HepG2 (cell line): ENCODE measurements around the gene MYL4. TPM values are rescaled to one million over a fixed set of nuclear protein-coding genes. Genes with fewer than 3 reads are reported as not detected.

Experiments
- ATAC-seq: fragments of 200-7000 bp; cut with Tn5 transposase; 3 replicates; pipeline ENCODE4 v1.9.1; 2020; ENCODE audit warnings: mild to moderate bottlenecking, moderate library complexity
- BruUV-seq: library from RNA; stranded (reverse); fragments of 400-500 nt; replicated peaks from 2 replicates; lab custom pipeline; 2021; lab: Mats Ljungman, UMichigan
- CTCF ChIA-PET: fragments of 300-600 bp; formaldehyde crosslinking; extraction: SDS; loops from one replicate; lab custom pipeline; 2021; ENCODE audit warnings: low total read pairs, inconsistent platforms, low intra/inter-chr PET ratio; lab: Yijun Ruan, JAX
- POLR2A ChIA-PET: fragments of 350-600 bp; sonication (Branson Sonifier 250); formaldehyde crosslinking; loops from one replicate; lab custom pipeline; 2020; ENCODE audit warnings: antibody characterized with exemption, inconsistent platforms; lab: Yijun Ruan, JAX
- DNase-seq: peaks from one replicate; pipeline ENCODE4 v3.0.0-alpha.2; 2015; ENCODE audit warnings: low spot score
- FAIRE-seq: peaks from 3 replicates; lab custom pipeline; 2011; peaks lifted over from hg19 to GRCh38; lab: Jason Lieb, UNC
- H2AFZ ChIP-seq: one replicate; pipeline ENCODE4 v1.6.1; 2011; ENCODE audit warnings: low read length, inconsistent platforms
- H3K27ac ChIP-seq: fragments of 300-600 bp; 3 replicates; pipeline ENCODE4 v1.8.0; 2011; ENCODE audit warnings: mixed run types, mild to moderate bottlenecking, mixed read lengths, low read length, inconsistent platforms; ENCODE audit not compliant: insufficient read depth; ENCODE audit errors: extremely low read length
- H3K27me3 ChIP-seq, 2 experiments: fragments of 200-600 bp in 1 of 2; 2 replicates in 1 of 2; 3 replicates in 1 of 2; pipeline versions ENCODE4 v1.6.0 to v1.8.0; 2011; ENCODE audit warnings: low read length in 2 of 2, mild to moderate bottlenecking in 2 of 2, moderate library complexity in 2 of 2, inconsistent platforms in 1 of 2; ENCODE audit not compliant: insufficient read depth in 2 of 2, control insufficient read depth in 1 of 2
- H3K36me3 ChIP-seq, 2 experiments: fragments of 200-600 bp in 1 of 2; replicated peaks in 1 of 2; 2 replicates in 1 of 2; 3 replicates in 1 of 2; pipeline versions ENCODE4 v1.5.1 to v1.8.0; 2011; ENCODE audit warnings: low read length in 2 of 2, inconsistent platforms in 1 of 2; ENCODE audit not compliant: insufficient read depth in 2 of 2, control insufficient read depth in 1 of 2
- H3K4me1 ChIP-seq: 2 replicates; pipeline ENCODE4 v1.5.1; 2012; ENCODE audit warnings: low read length, inconsistent platforms; ENCODE audit not compliant: insufficient read depth
- H3K4me2 ChIP-seq: 2 replicates; pipeline ENCODE4 v1.6.0; 2011; ENCODE audit warnings: low read depth, low read length, inconsistent platforms
- H3K4me3 ChIP-seq, 3 experiments: fragments of 200-600 bp in 1 of 3; sonication (generic), shearing (Covaris generic) in 1 of 3; replicated peaks in 1 of 3; 2 replicates each; pipeline ENCODE4 v1.5.1; 2011 to 2016; ENCODE audit warnings: low read length in 3 of 3, inconsistent platforms in 2 of 3, low read depth in 2 of 3, mild to moderate bottlenecking in 2 of 3, control low read depth in 1 of 3, mixed read lengths in 1 of 3; ENCODE audit not compliant: insufficient read depth in 1 of 3
- H3K79me2 ChIP-seq: one replicate; pipeline ENCODE4 v1.6.1; 2011; ENCODE audit warnings: low read length, inconsistent platforms; ENCODE audit not compliant: insufficient read depth
- H3K9ac ChIP-seq: 2 replicates; pipeline ENCODE4 v1.6.0; 2011; ENCODE audit warnings: mild to moderate bottlenecking, low read depth, low read length, inconsistent platforms; ENCODE audit not compliant: insufficient read depth
- H3K9me3 ChIP-seq: 2 replicates; pipeline ENCODE4 v1.5.1; 2012; ENCODE audit warnings: mild to moderate bottlenecking, low read length
- H4K20me1 ChIP-seq: 2 replicates; pipeline ENCODE4 v1.6.0; 2011; ENCODE audit warnings: inconsistent platforms, mild to moderate bottlenecking, low read length, moderate library complexity; ENCODE audit not compliant: insufficient read depth
- SP1 ChIP-seq, 2 experiments: fragments of 450-650 bp in 1 of 2; sonication (generic) in 1 of 2; formaldehyde crosslinking in 1 of 2; IDR thresholded peaks; 2 replicates each; pipeline versions ENCODE4 v1.4.0 to v1.6.1; 2016 to 2020; ENCODE audit warnings: missing genetic modification reagents in 1 of 2
- ZIK1 ChIP-seq: sonication (generic); formaldehyde crosslinking; IDR thresholded peaks from 2 replicates; pipeline ENCODE4 v1.5.0; 2020; ENCODE audit warnings: mild to moderate bottlenecking, low read depth, missing genetic modification reagents, borderline replicate concordance
- ZSCAN30 ChIP-seq: sonication (generic); formaldehyde crosslinking; IDR thresholded peaks from 2 replicates; pipeline ENCODE4 v1.5.0; 2020; ENCODE audit warnings: mild to moderate bottlenecking, missing genetic modification reagents
- WGBS: methylation state at CpG from one replicate; pipeline ENCODE4 v1.1.6; 2017; ENCODE audit warnings: low lambda C conversion rate; 5-methylcytosine and 5-hydroxymethylcytosine counted together
- in situ Hi-C: cut with HindIII; loops from 2 replicates; pipeline ENCODE4 v1.10.0; 2017; ENCODE audit warnings: low pct_unique_long_range_greater_than_20kb; ENCODE audit not compliant: extremely low pct_ligation_motif_present
- intact Hi-C: fragments of 100-400 bp; cut with micrococcal nuclease; formaldehyde crosslinking; loops from one replicate; pipeline ENCODE4 v1.10.0; 2022; ENCODE audit not compliant: unreplicated experiment
- polyA plus RNA-seq, 8 experiments: library from polyadenylated mRNA; depleted of rRNA in 3 of 8; stranded (reverse) in 7 of 8; unstranded in 1 of 8; fragments of >200 nt; fragmentation: Illumina TruSeq in 4 of 8; extraction: Trizol in 4 of 8; gene quantifications; 2 replicates each; pipeline versions ENCODE4 v1.2.1 to v1.2.3, GENCODE V29; 2011 to 2016; ENCODE audit warnings: low read depth in 4 of 8, missing spikeins in 1 of 8, mixed read lengths in 1 of 8; ENCODE audit not compliant: insufficient read depth in 1 of 8
- total RNA-seq, 5 experiments: library from RNA; depleted of rRNA; stranded (reverse); fragments of >200 nt; fragmentation: Illumina TruSeq; extraction: Trizol; gene quantifications; 2 replicates each; pipeline ENCODE4 v1.2.3, GENCODE V29; 2016; ENCODE audit warnings: low read depth in 1 of 5
- TF ChIP-seq, protein P1 (sequence below): sonication (generic); formaldehyde crosslinking; IDR thresholded peaks from 2 replicates; pipeline ENCODE4 v1.4.0; 2020; ENCODE audit warnings: missing genetic modification reagents, borderline replicate concordance
- TF ChIP-seq, protein P2 (sequence below): sonication (generic); formaldehyde crosslinking; IDR thresholded peaks from 2 replicates; pipeline ENCODE4 v1.8.0; 2022; ENCODE audit warnings: mild to moderate bottlenecking, missing genetic modification reagents; ENCODE audit not compliant: insufficient replicate concordance
- TF ChIP-seq, protein P3 (sequence below): sonication (generic); formaldehyde crosslinking; IDR thresholded peaks from 2 replicates; pipeline ENCODE4 v1.4.0; 2020; ENCODE audit warnings: mild to moderate bottlenecking, low read depth, missing genetic modification reagents

The MYL4 gene
- total and polyA plus RNA-seq, 2 of the 13 experiments (the other 11 are each of a cell fraction or from before 2014, with no cell fraction given) = not detected

DNA sequence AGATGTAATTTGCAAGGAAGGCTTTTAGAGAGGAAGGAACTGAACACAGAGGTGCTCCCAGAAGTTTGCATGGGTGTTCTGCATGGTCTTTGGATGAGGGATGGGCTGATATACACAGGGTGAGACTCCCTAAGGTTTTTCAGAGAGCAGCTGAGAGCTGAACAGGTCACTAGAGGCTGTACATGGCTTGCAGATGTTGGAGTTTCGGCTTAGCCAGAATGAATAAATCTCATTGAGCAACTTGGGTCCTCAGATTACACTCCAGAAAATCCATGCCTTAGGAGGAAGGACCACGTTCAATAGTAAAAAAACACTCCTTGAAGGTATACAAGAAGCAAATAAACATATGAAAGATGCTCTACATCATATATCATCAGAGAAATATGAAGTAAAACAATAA is 37.0 kb downstream of the MYL4 start:
- ATAC-seq (no peak), DNase-seq (no peak), FAIRE-seq (no peak)
- TF ChIP-seq, protein P1, sequence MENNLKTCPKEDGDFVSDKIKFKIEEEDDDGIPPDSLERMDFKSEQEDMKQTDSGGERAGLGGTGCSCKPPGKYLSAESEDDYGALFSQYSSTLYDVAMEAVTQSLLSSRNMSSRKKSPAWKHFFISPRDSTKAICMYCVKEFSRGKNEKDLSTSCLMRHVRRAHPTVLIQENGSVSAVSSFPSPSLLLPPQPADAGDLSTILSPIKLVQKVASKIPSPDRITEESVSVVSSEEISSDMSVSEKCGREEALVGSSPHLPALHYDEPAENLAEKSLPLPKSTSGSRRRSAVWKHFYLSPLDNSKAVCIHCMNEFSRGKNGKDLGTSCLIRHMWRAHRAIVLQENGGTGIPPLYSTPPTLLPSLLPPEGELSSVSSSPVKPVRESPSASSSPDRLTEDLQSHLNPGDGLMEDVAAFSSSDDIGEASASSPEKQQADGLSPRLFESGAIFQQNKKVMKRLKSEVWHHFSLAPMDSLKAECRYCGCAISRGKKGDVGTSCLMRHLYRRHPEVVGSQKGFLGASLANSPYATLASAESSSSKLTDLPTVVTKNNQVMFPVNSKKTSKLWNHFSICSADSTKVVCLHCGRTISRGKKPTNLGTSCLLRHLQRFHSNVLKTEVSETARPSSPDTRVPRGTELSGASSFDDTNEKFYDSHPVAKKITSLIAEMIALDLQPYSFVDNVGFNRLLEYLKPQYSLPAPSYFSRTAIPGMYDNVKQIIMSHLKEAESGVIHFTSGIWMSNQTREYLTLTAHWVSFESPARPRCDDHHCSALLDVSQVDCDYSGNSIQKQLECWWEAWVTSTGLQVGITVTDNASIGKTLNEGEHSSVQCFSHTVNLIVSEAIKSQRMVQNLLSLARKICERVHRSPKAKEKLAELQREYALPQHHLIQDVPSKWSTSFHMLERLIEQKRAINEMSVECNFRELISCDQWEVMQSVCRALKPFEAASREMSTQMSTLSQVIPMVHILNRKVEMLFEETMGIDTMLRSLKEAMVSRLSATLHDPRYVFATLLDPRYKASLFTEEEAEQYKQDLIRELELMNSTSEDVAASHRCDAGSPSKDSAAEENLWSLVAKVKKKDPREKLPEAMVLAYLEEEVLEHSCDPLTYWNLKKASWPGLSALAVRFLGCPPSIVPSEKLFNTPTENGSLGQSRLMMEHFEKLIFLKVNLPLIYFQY (CRISPR knock-in tag) = no peak
- no peak for TF ChIP-seq SP1 (IDR thresholded peaks at IDR 0.05)
- TF ChIP-seq SP1 (CRISPR knock-in tag; IDR thresholded peaks at IDR 0.05) = no peak
- TF ChIP-seq, protein P2, sequence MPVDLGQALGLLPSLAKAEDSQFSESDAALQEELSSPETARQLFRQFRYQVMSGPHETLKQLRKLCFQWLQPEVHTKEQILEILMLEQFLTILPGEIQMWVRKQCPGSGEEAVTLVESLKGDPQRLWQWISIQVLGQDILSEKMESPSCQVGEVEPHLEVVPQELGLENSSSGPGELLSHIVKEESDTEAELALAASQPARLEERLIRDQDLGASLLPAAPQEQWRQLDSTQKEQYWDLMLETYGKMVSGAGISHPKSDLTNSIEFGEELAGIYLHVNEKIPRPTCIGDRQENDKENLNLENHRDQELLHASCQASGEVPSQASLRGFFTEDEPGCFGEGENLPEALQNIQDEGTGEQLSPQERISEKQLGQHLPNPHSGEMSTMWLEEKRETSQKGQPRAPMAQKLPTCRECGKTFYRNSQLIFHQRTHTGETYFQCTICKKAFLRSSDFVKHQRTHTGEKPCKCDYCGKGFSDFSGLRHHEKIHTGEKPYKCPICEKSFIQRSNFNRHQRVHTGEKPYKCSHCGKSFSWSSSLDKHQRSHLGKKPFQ (CRISPR knock-in tag) = no peak
- no peak for TF ChIP-seq ZIK1 (CRISPR knock-in tag)
- TF ChIP-seq ZSCAN30 (CRISPR knock-in tag) = no peak
- TF ChIP-seq, protein P3, sequence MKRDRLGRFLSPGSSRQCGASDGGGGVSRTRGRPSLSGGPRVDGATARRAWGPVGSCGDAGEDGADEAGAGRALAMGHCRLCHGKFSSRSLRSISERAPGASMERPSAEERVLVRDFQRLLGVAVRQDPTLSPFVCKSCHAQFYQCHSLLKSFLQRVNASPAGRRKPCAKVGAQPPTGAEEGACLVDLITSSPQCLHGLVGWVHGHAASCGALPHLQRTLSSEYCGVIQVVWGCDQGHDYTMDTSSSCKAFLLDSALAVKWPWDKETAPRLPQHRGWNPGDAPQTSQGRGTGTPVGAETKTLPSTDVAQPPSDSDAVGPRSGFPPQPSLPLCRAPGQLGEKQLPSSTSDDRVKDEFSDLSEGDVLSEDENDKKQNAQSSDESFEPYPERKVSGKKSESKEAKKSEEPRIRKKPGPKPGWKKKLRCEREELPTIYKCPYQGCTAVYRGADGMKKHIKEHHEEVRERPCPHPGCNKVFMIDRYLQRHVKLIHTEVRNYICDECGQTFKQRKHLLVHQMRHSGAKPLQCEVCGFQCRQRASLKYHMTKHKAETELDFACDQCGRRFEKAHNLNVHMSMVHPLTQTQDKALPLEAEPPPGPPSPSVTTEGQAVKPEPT = no peak
- no peak overlapping the region for H3K27ac ChIP-seq
- H3K27me3 ChIP-seq = no peaks in the 10 kb centered on the region
- H3K79me2 ChIP-seq = no peaks in the 10 kb centered on the region
- ChIA-PET POLR2A (no interaction called here), CTCF (no interaction called here)
- H2AFZ ChIP-seq = no peak overlapping the region
- intact Hi-C loops = no loop called here
- no peaks in the 10 kb centered on the region for H3K4me1 ChIP-seq
- no peaks in the 10 kb centered on the region for H4K20me1 ChIP-seq
- in situ Hi-C loops = no loop called here
- no peaks in the 10 kb centered on the region for H3K36me3 ChIP-seq
- no peak overlapping the region for H3K4me3 ChIP-seq
- H3K4me2 ChIP-seq = no peak overlapping the region
- no TSS peak for BruUV-seq
- no peak overlapping the region for H3K9ac ChIP-seq
- no peaks in the 10 kb centered on the region for H3K9me3 ChIP-seq
- WGBS = 35% methylated on average over 2 of the region's 2 CpGs
